ENCODE measurements around the gene WIPF1.

WIPF1 gene

DNA sequence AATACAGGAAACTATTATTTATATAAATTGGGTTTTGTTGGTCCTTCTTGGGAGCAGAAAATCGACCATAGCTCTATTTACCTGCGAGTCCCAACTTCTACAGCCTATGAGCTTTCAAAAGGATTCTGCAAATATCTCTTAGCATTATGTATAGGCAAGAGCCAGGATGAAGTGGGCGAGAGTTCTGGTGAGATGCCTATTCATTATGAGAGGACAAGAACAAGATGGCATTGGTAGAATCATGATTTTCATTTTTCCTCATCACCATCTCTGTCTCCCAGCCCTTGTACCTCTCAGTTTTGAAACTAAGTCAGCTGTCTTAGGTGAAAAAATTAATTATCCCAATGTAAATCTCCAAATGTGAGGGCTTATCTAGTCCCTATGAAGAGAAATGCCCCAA, 25.0 kb downstream of the WIPF1 start:
- no peaks in the 10 kb centered on the region for H3K27me3 ChIP-seq (ENCODE audit: insufficient read depth, poor library complexity, severe bottlenecking)
- H3K4me3 ChIP-seq (ENCODE audit: severe bottlenecking), result no peak overlapping the region
- H3K4me1 ChIP-seq (ENCODE audit: insufficient read depth, poor library complexity, severe bottlenecking), result peaks cover 5% of the 10 kb centered on the region
- no peak for ATAC-seq (ENCODE audit: low read depth)
- no peak overlapping the region for H3K27ac ChIP-seq (ENCODE audit: poor library complexity, severe bottlenecking)
- peaks cover 13% of the 10 kb centered on the region for H3K36me3 ChIP-seq (ENCODE audit: low read depth)
- no peak for DNase-seq (ENCODE audit: low spot score)
- no peaks in the 10 kb centered on the region for H3K9me3 ChIP-seq (ENCODE audit: severe bottlenecking)
- TF ChIP-seq, protein P1, sequence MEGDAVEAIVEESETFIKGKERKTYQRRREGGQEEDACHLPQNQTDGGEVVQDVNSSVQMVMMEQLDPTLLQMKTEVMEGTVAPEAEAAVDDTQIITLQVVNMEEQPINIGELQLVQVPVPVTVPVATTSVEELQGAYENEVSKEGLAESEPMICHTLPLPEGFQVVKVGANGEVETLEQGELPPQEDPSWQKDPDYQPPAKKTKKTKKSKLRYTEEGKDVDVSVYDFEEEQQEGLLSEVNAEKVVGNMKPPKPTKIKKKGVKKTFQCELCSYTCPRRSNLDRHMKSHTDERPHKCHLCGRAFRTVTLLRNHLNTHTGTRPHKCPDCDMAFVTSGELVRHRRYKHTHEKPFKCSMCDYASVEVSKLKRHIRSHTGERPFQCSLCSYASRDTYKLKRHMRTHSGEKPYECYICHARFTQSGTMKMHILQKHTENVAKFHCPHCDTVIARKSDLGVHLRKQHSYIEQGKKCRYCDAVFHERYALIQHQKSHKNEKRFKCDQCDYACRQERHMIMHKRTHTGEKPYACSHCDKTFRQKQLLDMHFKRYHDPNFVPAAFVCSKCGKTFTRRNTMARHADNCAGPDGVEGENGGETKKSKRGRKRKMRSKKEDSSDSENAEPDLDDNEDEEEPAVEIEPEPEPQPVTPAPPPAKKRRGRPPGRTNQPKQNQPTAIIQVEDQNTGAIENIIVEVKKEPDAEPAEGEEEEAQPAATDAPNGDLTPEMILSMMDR (IDR thresholded peaks at IDR 0.05; ENCODE audit: poor library complexity, severe bottlenecking), result no peak

DNA sequence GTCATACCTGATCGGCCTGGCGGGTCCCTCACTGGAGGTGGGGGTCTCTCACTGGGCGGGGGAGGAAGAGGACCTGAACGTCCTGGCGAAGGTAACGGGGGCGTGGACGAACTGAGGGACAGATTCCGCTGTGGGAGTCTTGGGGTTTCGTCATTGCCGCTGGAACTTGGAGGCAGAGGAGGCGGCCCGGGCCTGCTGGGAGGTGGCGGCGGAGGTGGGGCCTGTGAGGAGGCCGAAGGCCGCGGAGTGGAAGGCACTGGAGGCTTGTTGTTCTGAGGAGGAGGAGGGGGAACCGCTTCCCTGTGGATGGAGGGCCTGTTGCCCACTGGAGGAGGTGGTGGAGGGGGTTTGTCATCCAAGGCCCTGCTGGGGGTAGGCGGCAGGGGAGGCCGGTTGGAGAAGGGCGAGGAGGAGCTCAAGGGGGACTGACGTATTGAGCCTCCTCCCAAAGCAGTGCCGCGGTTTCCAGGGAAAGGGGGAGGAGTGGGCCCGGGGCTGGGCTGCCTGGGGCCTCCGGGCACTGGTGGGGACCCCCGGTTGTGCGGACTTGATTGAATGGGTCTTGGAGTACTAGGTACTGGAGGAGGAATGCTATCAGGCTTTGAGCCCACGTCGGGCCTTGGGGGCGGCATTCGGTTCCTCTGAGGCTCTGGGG, 25.8 kb downstream of the WIPF1 start:
- Histone ChIP-seq H3K4me1 (ENCODE audit: insufficient read depth, poor library complexity, severe bottlenecking) (peaks cover 5% of the 10 kb centered on the region), H3K4me3 (ENCODE audit: severe bottlenecking) (no peak overlapping the region), H3K9me3 (ENCODE audit: severe bottlenecking) (no peaks in the 10 kb centered on the region), H3K27me3 (ENCODE audit: insufficient read depth, poor library complexity, severe bottlenecking) (no peaks in the 10 kb centered on the region), H3K36me3 (ENCODE audit: low read depth) (peaks cover 8% of the 10 kb centered on the region; the same call in 1 of the 2 replicates), H3K27ac (ENCODE audit: poor library complexity, severe bottlenecking) (no peak overlapping the region)
- TF ChIP-seq, protein P1 (IDR thresholded peaks at IDR 0.05; ENCODE audit: poor library complexity, severe bottlenecking), result no peak
- DNase-seq (ENCODE audit: low spot score), result no peak
- no peak for ATAC-seq (ENCODE audit: low read depth)

DNA sequence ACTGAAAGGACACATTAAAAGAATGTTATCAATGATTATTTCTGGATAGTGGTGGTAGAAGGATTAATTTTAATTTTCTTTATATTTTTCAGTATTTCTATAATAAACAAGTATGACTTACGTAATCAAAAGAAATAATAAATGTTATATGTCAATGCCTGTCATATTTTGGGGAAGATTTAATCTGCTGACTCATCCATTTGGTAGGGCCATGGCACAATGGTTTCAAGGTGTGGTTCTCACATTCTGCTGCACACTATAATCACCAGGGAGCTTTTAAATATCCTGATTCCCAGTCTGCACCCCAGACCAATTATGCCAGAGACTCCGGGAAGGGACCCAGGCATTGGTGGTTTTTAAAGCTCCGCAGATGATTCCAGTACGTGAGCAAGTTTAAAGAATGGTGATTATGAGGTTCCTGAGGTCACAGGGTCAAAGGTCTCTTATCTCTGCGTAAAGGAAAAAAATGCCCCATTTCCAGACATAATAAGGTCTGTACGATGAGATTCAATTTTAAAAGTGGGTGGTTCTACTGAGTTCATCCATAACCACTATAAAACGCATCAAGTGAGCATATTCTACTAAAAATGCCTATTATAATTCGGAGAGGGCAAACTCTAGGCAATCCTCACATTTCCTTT, 27.2 kb downstream of the WIPF1 start:
- H3K4me3 ChIP-seq (ENCODE audit: severe bottlenecking), result no peak overlapping the region
- peaks cover 5% of the 10 kb centered on the region for H3K4me1 ChIP-seq (ENCODE audit: insufficient read depth, poor library complexity, severe bottlenecking)
- DNase-seq (ENCODE audit: low spot score), result no peak
- H3K27ac ChIP-seq (ENCODE audit: poor library complexity, severe bottlenecking), result no peak overlapping the region
- H3K27me3 ChIP-seq (ENCODE audit: insufficient read depth, poor library complexity, severe bottlenecking), result no peaks in the 10 kb centered on the region
- H3K9me3 ChIP-seq (ENCODE audit: severe bottlenecking), result no peaks in the 10 kb centered on the region
- peaks cover 8% of the 10 kb centered on the region; the same call in 1 of the 2 replicates for H3K36me3 ChIP-seq (ENCODE audit: low read depth)
- TF ChIP-seq, protein P1 (IDR thresholded peaks at IDR 0.05; ENCODE audit: poor library complexity, severe bottlenecking), result no peak
- no peak for ATAC-seq (ENCODE audit: low read depth)

DNA sequence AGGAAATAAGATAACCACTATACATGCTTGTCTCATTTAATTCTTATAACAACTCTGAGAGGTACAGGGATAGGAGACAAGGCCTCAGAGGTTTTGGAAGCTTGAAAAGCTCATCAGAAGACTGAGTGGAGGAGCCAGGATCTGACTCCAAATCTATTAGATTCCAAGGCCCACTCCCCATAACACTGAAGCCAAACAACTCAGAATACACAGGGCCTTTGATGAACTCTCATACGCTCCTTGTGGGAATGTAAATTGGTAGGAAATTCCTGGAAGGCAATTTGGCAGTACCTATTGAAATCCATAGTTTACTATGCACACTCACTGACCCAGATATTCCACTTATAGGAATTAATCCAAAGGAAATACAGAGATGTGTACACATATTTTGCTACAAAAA, 27.9 kb downstream of the WIPF1 start:
- DNase-seq (ENCODE audit: low spot score) (no peak), ATAC-seq (ENCODE audit: low read depth) (no peak)
- TF ChIP-seq, protein P1 (IDR thresholded peaks at IDR 0.05; ENCODE audit: poor library complexity, severe bottlenecking), result no peak
- no peaks in the 10 kb centered on the region for H3K27me3 ChIP-seq (ENCODE audit: insufficient read depth, poor library complexity, severe bottlenecking)
- peaks cover 5% of the 10 kb centered on the region for H3K4me1 ChIP-seq (ENCODE audit: insufficient read depth, poor library complexity, severe bottlenecking)
- H3K27ac ChIP-seq (ENCODE audit: poor library complexity, severe bottlenecking), result no peak overlapping the region
- H3K9me3 ChIP-seq (ENCODE audit: severe bottlenecking), result no peaks in the 10 kb centered on the region
- no peak overlapping the region for H3K4me3 ChIP-seq (ENCODE audit: severe bottlenecking)
- peaks cover 8% of the 10 kb centered on the region; the same call in 1 of the 2 replicates for H3K36me3 ChIP-seq (ENCODE audit: low read depth)

DNA sequence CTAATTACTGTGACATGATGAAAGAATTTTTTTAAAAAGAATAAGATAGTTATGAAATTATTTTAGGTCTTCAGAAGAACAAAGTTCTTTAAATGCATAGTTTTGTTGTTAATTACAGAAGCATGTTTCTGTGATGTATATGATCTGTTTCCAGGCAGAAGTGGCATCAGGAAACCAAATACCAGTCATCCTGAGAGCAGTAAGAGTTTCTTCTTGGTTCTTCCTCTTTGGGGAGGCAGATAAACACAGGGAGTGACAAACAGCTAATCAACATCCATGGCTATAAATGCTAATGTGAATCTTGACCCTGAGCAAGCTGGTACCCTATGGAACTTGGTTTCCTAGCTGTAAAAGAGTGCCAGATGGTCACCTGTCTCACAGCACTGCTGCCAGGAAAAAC, 29.2 kb downstream of the WIPF1 start:
- ATAC-seq (ENCODE audit: low read depth) (no peak), DNase-seq (ENCODE audit: low spot score) (no peak)
- TF ChIP-seq, protein P1 (IDR thresholded peaks at IDR 0.05; ENCODE audit: poor library complexity, severe bottlenecking), result no peak
- H3K4me3 ChIP-seq (ENCODE audit: severe bottlenecking), result no peak overlapping the region
- H3K4me1 ChIP-seq (ENCODE audit: insufficient read depth, poor library complexity, severe bottlenecking), result peaks cover 5% of the 10 kb centered on the region
- no peak overlapping the region for H3K27ac ChIP-seq (ENCODE audit: poor library complexity, severe bottlenecking)
- no peaks in the 10 kb centered on the region for H3K27me3 ChIP-seq (ENCODE audit: insufficient read depth, poor library complexity, severe bottlenecking)
- H3K36me3 ChIP-seq (ENCODE audit: low read depth), result peaks cover 8% of the 10 kb centered on the region; the same call in 1 of the 2 replicates
- no peaks in the 10 kb centered on the region for H3K9me3 ChIP-seq (ENCODE audit: severe bottlenecking)
